OCI-LY7 (cell line): ENCODE results near the gene ABCA7.

ENCODE experiments used
- EZH2phosphoT487 ChIP-seq: fragments of 200-600 bp; sonication (generic); IDR thresholded peaks from 2 replicates; pipeline ENCODE4 v1.6.1; 2018; ENCODE audit warnings: low read depth, borderline replicate concordance, mild to moderate bottlenecking, mixed run types, antibody characterized with exemption, low read length, moderate library complexity, mixed read lengths
- TF ChIP-seq, protein P1 (sequence below): fragments of 200-600 bp; sonication (generic); conservative IDR thresholded peaks from 2 replicates; pipeline ENCODE4 v1.5.1; 2014; ENCODE audit warnings: mild to moderate bottlenecking, antibody characterized with exemption, low read length, moderate library complexity, mixed read lengths

GRCh38 chr19:1054102-1055027, 14.5 kb downstream of the ABCA7 start:
- TF ChIP-seq, protein P1, sequence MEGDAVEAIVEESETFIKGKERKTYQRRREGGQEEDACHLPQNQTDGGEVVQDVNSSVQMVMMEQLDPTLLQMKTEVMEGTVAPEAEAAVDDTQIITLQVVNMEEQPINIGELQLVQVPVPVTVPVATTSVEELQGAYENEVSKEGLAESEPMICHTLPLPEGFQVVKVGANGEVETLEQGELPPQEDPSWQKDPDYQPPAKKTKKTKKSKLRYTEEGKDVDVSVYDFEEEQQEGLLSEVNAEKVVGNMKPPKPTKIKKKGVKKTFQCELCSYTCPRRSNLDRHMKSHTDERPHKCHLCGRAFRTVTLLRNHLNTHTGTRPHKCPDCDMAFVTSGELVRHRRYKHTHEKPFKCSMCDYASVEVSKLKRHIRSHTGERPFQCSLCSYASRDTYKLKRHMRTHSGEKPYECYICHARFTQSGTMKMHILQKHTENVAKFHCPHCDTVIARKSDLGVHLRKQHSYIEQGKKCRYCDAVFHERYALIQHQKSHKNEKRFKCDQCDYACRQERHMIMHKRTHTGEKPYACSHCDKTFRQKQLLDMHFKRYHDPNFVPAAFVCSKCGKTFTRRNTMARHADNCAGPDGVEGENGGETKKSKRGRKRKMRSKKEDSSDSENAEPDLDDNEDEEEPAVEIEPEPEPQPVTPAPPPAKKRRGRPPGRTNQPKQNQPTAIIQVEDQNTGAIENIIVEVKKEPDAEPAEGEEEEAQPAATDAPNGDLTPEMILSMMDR, result no peak
- TF ChIP-seq EZH2phosphoT487, result no peak
